NCI-H69 (cell line): ENCODE measurements around the gene PLSCR1.
A peak's percentile ranks its signal among the peaks of the same experiment; 100 is the strongest.
"Not testable (repeated sequence)": the region's sequence is repeated elsewhere in the genome, so short reads cannot be mapped to it uniquely, and the experiment has no call there.

Experiments
- DNase-seq: peaks from one replicate; lab custom pipeline; 2025; lab: John Stamatoyannopoulos, UW

Gene PLSCR1

DNA sequence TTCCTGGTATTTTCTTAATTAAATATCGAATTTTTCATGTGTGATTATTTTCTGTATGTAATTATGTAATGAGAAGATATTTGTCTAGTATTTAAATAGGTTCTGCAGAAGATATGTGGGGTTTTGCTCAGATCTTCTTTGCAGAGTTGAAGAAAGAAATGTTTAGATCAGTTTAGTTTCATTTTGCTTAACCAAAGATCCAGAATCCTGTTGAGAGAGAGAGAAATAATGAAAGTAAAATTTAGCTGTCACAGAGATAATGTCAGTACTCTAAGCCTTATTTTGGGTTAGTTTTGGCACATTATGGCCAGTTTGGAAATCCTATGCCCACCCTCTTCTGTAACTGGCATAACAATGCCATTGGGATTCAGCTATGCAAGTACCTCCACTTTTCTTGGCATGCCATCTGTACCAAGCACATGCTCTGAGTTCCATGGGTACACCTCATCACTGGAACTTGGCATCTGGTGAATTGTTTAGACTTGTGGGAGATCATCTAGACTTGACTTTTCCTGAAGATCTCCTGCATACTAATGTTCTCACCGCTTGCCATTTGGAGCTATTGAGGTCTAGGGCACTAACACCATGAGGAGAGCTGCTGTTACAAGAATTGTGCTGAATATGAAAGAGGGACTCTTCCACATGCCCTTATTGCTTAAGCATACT lies 30.9 kb downstream of the PLSCR1 start:
- DNase-seq: no peak

DNA sequence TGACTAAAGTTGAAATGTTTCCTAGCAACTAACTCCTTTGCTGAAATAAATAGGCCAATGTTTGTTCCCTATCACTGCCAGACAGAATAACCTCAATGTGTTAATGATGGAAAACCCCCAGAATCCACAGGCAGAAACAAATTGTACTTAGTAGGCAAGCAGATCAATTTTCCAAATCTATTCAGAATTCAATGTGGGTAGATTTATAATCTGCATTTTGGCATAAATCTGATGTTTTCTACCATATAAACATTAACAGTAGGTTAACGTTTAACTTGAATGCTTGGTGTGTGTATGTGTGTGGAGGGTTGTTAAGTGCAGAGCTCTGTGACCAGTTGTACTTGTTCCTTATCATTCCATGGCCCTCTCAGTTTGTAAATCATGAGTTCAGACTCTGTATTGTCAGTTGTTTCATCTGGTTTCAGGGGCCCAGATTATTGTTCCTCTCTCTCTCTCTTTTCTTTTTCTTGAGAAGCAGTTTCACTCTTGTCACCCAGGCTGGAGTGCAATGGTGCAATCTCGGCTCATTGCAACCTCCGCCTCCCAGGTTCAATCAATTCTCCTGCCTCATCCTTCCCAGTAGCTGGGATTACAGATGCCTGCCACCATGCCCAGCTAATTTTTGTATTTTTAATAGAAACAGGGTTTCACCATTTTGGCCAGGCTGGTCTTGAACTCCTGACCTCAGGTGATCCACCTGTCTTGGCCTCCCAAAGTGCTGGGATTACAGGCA lies 32.8 kb downstream of the PLSCR1 start:
- no peak for DNase-seq

DNA sequence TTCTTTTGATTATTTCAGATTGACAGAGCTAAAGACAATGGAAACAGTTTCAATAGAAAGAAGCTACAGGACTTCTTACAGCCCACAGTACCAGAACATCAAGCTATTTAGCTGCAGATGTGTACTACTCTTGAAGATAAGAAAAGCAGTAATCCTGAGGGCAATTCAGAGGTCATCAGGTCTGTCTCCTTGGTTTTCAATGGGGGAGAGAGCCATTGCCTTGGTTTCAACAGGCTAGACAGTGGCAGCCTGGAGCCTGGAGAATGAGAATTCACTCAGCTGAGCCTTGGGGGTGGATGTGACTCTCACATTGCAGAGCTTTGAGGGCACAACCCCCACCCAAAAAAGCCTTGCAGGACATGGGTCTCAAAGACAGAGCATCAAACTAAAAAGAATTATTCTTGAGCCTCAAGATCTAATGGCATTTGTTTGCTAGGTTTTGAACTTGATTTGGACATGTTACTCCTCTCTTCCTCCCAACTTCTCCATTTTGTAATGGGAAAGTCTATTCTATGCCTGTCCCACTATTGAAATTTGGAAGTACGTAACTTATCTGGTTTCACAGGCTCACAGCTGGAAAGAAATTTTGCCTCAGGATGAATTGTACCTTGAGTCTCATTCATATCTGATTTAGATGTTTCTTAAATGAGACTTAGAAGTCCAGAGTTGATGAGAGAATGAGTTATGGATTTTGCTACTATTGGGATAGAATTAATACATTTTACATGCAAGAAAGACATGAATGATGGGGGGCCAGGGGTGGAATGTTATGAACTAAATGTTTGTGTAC lies 36.9 kb downstream of the PLSCR1 start:
- no peak for DNase-seq

DNA sequence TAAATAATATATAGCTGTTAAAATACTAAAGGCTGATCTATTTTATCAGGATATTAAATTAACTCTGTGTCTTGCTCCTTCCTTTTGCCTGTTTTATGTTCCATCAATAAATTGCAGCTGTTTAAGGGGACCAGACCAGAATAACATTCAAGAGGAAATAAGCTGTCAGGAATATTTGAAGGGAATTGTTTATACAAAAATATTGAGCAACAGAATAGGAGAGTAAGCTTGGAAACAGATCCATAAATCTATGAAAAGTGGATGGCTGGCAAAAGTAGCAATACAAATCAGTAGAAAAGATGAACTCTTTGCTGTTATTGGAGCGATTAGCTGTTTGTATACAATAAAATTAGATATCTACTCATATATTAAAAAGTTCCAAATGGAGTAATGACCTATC lies 38.9 kb downstream of the PLSCR1 start:
- no peak for DNase-seq

DNA sequence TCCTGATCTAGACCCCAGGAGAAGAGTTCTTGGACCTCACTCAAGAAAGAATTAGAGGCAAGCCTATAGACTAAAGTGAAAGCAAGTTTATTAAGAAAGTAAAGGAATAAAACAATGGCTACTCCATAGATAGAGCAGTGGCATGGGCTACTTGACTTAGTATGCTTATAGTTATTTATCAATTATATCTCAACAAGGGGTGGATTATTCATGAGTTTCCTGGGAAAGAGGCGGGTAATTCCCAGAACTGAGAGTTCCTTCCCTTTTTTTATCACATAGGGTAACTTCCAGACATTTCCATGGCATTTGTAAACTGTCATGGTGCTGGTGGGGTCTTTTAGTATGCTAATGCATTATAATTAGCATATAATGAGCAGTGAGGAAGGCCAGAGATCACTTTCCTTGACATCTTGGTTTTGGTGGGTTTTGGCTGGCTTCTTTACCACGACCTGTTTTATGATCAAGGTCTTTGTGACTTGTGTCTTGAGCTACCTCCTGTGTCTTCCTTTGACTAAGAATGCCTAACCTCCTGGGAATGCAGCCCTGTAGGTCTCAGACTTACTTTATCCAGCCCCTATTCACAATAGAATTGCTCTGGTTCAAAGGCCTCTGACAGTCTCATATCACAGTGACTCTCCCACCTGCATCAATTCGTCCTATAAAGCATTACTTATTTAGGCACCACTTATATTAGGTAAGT lies 39.8 kb downstream of the PLSCR1 start:
- DNase-seq: no peak

DNA sequence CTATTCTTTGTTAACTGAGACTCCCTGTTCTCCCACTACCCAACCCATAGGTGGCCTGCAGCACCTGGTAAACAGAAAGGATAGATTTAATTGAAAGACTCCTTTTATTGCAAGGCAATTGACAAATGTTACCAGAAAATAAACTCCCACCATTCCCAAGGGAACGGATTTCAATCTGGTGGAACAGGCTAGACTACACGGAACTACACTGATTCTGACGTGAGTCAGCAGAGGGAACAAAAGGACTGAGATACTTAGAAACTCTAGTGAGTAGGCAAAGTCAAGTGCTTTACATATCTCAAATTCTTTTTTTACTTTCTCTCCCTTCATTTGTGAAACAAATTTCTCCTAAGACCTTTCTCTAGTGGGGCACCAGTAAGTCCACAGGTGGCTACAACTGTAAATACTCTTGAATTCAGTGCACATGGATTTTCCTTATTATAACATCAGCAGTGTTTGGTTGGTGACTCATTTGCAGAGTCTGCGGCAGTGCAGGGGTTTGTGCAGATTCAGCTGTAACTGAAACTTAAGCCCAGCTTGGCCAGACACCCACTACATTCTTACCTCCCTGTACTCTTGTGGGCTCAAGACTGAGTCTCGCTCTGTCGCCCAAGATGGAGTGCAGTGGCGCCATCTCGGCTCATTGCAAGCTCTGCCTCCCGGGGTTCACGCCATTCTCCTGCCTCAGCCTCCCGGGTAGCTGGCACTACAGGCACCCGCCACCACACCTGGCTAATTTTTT lies 40.8 kb downstream of the PLSCR1 start:
- DNase-seq: peak; percentile 35

DNA sequence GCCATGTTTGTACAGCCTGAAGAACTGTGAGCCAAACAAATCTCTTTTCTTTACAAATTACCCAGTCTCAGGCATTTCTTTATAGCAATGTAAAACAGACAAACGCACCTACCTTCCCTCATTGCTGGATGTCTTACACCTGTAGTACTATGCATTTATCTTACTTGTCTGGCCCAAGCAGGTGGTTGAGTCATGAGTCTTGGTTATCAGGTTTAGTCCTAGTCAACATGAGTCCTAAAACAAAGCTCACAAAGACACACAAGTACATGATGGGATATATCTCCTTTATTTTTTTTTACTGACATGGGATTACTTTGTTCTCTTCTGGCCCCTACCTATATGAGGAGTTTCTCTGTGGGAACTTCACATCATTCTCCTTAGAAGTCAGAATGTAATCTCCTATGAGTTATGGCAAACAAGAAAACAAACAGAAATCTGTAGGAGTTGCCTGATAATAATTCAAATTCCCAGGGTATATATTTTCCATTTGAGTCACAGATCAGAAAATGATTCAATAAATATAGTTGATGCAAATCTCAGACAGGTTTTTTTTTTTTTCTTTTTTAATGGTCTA lies 41.4 kb downstream of the PLSCR1 start:
- DNase-seq: no peak

DNA sequence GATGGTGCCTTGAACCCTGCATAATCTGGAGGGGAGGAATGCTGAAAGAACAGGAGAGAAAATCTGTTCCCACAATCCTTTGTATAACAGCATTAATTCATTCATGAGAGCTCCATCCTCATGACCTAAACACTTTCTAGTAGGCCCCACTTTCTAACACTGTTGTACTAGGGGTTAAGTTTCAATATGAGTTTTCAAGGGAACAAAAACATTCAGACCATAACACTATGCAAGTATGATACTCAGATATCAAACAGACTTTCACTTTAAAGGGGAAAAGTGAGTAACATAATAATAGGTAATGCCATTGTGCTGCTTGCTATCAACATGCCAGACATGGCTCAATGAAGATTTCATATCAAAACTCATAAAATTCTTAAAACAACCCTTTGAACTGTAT lies 42.7 kb downstream of the PLSCR1 start:
- DNase-seq: no peak

DNA sequence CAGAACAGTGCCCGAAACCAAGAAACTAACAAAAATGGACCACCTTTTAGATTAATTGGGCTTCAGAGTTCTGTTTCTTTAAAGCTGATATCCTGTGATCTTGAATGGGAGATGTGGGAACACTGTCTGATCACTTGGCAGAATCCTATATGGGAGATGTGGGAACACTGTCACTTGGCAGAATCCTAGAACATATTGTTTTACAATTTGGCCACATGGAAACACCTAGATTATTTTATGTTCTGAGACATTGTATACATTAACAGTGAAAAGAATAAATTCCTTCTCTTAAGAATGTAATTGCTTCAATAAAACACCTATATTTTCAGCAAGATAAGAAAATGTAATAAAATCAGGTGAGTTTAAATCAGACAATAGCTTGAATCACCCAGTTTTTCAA lies 44.7 kb downstream of the PLSCR1 start:
- no peak for DNase-seq

DNA sequence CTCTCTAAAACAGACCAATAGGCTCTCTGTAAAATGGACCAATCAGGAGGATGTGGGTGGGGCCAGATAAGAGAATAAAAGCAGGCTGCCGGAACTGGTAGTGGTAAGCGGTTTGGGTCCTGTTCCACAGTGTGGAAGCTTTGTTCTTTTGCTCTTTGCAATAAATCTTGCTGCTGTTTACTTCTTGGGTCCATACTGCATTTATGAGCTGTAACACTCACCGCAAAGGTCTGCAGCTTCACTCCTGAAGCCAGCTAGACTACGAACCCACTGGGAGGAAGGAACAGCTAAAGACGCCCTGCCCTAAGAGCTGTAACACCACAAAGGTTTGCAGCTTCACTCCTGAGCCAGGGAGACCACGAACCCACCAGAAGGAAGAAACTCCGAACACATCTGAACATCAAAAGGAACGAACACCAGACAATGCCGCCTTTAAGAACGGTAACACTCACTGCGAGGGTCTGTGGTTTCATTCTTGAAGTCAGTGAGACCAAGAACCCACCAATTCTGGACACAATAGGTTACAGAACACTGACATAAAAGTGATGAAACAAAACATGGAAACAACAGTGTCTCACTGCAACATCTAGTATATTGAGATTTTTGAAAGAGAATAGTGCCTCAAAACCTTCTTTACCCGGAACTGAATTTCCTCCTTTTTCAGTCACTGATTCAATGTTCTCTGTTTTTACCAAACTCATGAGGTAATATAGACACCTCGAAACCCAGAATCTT lies 46.2 kb downstream of the PLSCR1 start:
- DNase-seq: no peak

DNA sequence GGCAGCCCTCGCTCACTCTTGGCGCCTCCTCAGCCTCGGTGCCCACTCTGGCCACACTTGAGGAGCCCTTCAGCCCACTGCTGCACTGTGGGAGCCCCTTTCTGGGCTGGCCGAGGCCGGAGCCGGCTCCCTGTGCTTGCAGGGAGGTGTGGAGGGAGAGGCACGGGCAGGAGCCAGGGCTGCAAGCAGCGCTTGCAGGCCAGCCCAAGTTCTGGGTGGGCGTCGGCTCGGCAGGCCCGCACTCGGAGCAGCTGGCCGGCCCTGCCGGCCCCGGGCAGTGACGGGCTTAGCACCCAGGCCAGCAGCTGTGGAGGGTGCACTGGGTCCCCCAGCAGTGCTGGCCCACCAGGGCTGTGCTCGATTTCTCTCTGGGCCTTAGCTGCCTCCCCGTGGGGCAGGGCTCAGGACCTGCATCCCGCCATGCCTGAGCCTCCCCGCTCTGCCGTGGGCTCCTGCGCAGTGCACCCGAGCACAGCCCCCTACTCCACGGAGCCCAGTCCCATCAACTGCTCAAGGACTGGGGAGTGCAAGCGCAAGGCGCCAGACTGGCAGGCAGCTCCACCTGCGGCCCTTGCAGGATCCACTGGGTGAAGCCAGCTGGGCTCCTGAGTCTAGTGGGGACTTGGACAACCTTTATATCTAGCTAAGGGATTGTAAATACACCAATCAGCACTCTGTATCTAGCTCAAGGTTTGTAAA lies 47.1 kb downstream of the PLSCR1 start:
- not testable (repeated sequence) for DNase-seq

DNA sequence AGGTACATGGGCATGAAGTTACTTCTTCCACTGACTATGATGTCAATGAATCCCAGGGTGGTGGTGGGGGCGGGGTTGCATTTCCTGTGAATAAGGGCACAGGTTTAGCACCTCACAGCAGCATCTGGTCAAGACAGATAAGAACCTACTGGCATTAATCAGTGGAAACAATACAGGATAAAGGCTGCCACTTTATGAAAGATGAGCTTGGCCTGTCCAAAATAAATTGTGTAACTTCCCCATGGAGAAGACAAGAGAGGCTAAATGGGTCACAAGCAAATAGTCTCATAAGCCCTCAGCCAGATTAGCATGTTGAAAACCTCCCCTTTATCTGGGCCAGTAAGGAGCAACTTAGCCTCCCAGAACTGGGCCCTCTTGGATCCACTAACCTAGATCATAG lies 47.7 kb downstream of the PLSCR1 start:
- no peak for DNase-seq

DNA sequence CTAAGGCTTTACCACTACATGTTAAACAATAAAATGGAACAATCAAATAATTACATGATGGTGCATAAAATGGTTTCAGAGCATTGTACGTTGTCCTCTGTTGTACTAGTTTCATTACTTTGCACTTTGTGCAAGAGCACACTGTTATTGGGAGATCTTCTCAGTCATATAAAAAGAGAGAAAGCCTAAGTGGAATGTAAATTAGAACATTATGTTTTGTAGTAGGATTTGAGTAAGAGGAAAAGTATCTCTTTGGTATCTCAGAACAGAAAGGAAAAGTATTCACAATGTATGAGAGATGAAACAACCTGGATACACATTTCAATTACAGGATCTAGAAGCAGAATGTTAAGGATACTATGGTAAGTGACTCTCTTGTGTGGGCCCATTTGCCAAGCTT lies 48.2 kb downstream of the PLSCR1 start:
- DNase-seq: no peak

DNA sequence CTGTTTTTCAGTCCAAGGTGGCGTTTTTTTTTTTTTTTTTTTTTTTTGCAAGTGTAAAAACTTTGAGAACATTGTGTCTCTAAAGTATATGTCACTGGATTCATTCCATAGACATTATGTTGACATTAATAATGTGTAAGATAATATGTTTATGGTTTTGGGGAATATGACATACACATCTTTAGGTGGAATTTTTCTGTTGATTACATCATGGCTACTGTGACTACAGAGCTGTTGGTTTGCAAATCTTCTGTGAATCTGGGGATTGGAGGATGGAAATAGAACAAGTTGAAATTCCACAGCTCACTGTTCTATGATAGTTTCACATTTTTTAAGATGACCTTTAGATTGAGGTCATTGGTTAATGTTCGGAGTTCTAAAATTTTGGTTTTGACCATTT lies 50.6 kb downstream of the PLSCR1 start:
- no peak for DNase-seq

DNA sequence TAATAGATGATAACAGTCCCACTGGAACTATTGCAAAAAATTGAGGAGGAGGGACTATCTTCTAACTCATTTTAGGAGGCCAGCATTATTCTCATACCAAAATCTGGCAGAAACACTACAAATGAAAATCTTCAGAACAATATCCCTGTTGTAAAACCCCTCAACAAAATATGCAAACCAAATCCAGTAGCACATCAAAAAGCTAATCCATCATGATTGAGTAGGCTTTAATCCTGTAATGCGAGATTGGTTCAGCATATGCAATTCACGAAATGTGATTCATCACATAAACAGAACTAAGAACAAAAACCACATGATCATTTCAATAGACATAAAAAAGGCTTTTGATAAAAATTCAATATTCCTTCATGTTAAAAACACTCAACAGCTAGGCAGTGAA lies 51.2 kb downstream of the PLSCR1 start:
- no peak for DNase-seq

DNA sequence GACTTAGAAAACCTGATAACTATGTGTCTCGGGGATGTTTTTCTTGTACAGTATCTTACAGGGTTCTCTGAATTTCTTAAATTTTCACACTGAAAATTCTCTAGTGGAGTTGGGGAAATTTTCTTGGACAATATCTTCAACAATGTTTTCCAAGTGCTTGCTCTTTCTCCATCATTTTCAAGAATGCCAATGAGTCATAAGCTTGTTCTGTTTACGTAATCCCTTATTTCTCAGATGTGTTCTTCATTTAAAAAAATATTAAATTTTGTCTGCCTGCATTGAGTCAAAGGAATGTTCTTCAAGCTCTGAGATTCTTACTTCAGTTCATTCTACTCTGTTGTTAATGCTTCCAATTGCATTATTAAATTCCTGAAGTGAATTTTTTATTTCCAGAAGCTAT lies 53.1 kb downstream of the PLSCR1 start:
- no peak for DNase-seq

DNA sequence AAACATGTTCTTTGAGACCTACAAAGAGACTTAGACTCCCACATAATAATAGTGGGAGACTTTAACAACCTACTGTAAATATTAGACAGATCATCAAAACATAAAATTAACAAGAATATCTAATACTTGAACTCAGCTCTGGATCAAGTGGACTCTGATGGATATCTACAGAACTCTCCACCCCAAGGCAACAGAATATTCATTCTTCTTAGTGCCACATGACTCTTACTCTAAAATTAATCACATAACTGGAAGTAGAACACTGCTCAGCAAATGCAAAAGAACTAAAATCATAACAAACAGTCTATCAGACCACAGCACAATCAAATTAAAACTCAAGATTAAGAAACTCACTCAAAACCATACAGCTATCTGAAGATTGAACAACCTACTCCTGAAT lies 59.1 kb downstream of the PLSCR1 start:
- no peak for DNase-seq

DNA sequence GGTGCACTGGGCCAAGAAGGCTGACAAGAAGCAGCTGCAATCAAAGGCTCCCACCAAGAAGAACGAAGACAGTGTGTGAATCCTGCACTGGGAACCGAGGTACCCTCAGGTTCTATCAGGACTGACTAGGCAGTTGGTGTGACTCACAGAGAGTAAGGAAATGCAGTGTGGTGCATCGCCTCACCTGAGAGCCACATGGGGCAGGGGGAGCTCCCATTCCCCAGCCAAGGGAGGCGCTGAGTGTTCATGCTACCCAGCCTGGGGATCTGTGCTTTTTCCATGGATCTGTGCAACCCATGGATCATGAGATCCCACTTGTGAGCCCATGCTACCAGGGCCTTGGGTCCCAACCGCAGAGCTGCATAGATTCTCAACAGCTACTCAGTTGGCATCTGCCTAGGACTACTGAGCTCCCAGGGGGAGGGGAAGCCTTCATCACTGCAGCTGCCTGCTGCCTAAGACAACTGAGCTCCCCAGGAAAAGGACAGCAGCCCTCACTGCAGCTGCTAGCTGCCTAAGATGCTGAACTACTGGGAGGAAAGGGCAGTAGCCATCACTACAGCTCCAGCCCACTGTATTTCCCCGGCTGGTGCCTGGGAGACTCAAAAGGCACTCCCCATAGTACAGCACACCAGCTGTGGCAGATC lies 68.2 kb downstream of the PLSCR1 start:
- no peak for DNase-seq

DNA sequence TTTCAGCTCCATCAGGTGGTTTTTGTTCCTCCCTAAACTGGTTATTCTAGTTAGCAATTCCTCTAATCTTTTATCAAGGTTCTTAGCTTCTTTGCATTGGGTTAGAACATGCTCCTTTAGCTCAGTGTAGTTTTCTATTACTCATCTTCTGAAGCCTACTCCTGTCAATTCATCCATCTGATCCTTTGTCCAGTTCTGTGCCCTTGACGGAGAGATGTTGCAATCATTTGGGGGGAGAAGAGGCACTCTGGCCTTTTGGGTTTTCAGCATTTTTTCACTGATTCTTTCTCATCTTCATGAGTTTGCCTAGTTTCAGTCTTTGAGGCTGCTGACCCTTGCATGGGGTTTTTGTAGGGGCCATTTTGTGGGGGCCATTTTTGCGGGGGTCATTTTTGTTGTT lies 69.4 kb downstream of the PLSCR1 start:
- DNase-seq: not testable (repeated sequence)

DNA sequence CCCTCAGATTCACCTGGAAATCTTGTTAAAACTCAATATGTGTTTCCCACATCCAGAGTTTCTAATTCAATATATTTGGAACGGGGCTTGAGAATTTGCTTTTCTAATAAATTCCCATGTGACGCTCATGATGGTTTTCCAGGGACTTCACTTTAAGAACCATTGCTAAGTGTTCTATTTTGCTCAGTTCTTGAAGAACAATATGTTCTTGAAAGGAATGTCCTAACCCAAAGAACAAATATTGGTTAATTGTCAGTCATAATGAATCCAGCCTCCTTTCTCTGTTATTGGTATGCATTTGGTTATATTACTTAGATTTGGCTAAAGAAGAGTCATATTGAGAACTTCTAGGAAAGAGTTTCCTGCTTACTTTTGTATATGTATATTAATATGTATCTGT lies 70.7 kb downstream of the PLSCR1 start:
- DNase-seq: no peak
